ENCODE results near the gene UBE3D. TPM values are rescaled to one million over a fixed set of nuclear protein-coding genes. Genes with fewer than 3 reads are reported as not detected.

Gene UBE3D
- polyA plus RNA-seq, 1 donor (not counting 4 experiments of a cell fraction or from before 2014, with no cell fraction given): 6.3 TPM

GRCh38 chr6:82917346-82918064 lies 148.1 kb downstream of the UBE3D start:
- no peak overlapping the region for H3K9ac ChIP-seq (ENCODE audit: control insufficient read depth, extremely low read depth, insufficient read depth, low read length)
- no peak overlapping the region for H3K4me2 ChIP-seq (ENCODE audit: control insufficient read depth, extremely low read depth, insufficient read depth, low read depth, low read length)
- no peaks in the 10 kb centered on the region for H3K27me3 ChIP-seq (ENCODE audit: control insufficient read depth, extremely low read depth, insufficient read depth, low read length)
- no peak for DNase-seq (ENCODE audit: low read depth, low spot score)
- no peak overlapping the region for H3K27ac ChIP-seq (ENCODE audit: control insufficient read depth, insufficient read depth, low read length)
- H3K79me2 ChIP-seq (ENCODE audit: control insufficient read depth, insufficient read depth, low read length): no peaks in the 10 kb centered on the region
- TF ChIP-seq, protein P1, sequence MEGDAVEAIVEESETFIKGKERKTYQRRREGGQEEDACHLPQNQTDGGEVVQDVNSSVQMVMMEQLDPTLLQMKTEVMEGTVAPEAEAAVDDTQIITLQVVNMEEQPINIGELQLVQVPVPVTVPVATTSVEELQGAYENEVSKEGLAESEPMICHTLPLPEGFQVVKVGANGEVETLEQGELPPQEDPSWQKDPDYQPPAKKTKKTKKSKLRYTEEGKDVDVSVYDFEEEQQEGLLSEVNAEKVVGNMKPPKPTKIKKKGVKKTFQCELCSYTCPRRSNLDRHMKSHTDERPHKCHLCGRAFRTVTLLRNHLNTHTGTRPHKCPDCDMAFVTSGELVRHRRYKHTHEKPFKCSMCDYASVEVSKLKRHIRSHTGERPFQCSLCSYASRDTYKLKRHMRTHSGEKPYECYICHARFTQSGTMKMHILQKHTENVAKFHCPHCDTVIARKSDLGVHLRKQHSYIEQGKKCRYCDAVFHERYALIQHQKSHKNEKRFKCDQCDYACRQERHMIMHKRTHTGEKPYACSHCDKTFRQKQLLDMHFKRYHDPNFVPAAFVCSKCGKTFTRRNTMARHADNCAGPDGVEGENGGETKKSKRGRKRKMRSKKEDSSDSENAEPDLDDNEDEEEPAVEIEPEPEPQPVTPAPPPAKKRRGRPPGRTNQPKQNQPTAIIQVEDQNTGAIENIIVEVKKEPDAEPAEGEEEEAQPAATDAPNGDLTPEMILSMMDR (optimal IDR thresholded peaks at IDR 0.05 in 1 of 3, IDR thresholded peaks at IDR 0.05 in 1 of 3, conservative IDR thresholded peaks at IDR 0.05 in 1 of 3; ENCODE audit: extremely low read depth in 1 of 3, insufficient read depth in 2 of 3, low read length in 3 of 3): no peak
- no peak for TF ChIP-seq EZH2 (IDR thresholded peaks at IDR 0.05; ENCODE audit: low read length)
- no peak overlapping the region for H2AFZ ChIP-seq (ENCODE audit: control insufficient read depth, low read length)
- no peaks in the 10 kb centered on the region for H4K20me1 ChIP-seq (ENCODE audit: control insufficient read depth, extremely low read depth, insufficient read depth, low read length)
- no peaks in the 10 kb centered on the region for H3K4me1 ChIP-seq (ENCODE audit: control insufficient read depth, extremely low read depth, insufficient read depth, low read length)
- H3K9me1 ChIP-seq (ENCODE audit: control insufficient read depth, extremely low read depth, insufficient read depth, low read length): no peaks in the 10 kb centered on the region
- FAIRE-seq: no peak
- dilution Hi-C loops (cut with MboI; ENCODE audit: extremely low pct_ligation_motif_present, low sequenced_read_pairs): no loop called here
- no peaks in the 10 kb centered on the region for H3K36me3 ChIP-seq (ENCODE audit: control insufficient read depth in 2 of 2, extremely low read depth in 1 of 2, insufficient read depth in 2 of 2, low read length in 2 of 2)
- no peak overlapping the region for H3K4me3 ChIP-seq (ENCODE audit: control insufficient read depth in 2 of 3, extremely low read depth in 1 of 3, insufficient read depth in 2 of 3, low read depth in 1 of 3, low read length in 3 of 3)
- no peaks in the 10 kb centered on the region for H3K9me3 ChIP-seq (ENCODE audit: control insufficient read depth, low read depth, low read length)

GRCh38 chr6:82915666-82916065 lies 150.0 kb downstream of the UBE3D start:
- H3K4me1 ChIP-seq (ENCODE audit: control insufficient read depth, extremely low read depth, insufficient read depth, low read length): no peaks in the 10 kb centered on the region
- no peaks in the 10 kb centered on the region for H3K27me3 ChIP-seq (ENCODE audit: control insufficient read depth, extremely low read depth, insufficient read depth, low read length)
- H2AFZ ChIP-seq (ENCODE audit: control insufficient read depth, low read length): no peak overlapping the region
- H4K20me1 ChIP-seq (ENCODE audit: control insufficient read depth, extremely low read depth, insufficient read depth, low read length): no peaks in the 10 kb centered on the region
- no peaks in the 10 kb centered on the region for H3K9me1 ChIP-seq (ENCODE audit: control insufficient read depth, extremely low read depth, insufficient read depth, low read length)
- TF ChIP-seq, protein P1 (optimal IDR thresholded peaks at IDR 0.05 in 1 of 3, IDR thresholded peaks at IDR 0.05 in 1 of 3, conservative IDR thresholded peaks at IDR 0.05 in 1 of 3; ENCODE audit: extremely low read depth in 1 of 3, insufficient read depth in 2 of 3, low read length in 3 of 3): no peak
- no peak for TF ChIP-seq EZH2 (IDR thresholded peaks at IDR 0.05; ENCODE audit: low read length)
- no peak overlapping the region for H3K4me3 ChIP-seq (ENCODE audit: control insufficient read depth in 2 of 3, extremely low read depth in 1 of 3, insufficient read depth in 2 of 3, low read depth in 1 of 3, low read length in 3 of 3)
- DNase-seq (ENCODE audit: low read depth, low spot score): no peak
- no peak overlapping the region for H3K4me2 ChIP-seq (ENCODE audit: control insufficient read depth, extremely low read depth, insufficient read depth, low read depth, low read length)
- no peaks in the 10 kb centered on the region for H3K79me2 ChIP-seq (ENCODE audit: control insufficient read depth, insufficient read depth, low read length)
- H3K9ac ChIP-seq (ENCODE audit: control insufficient read depth, extremely low read depth, insufficient read depth, low read length): no peak overlapping the region
- dilution Hi-C loops (cut with MboI; ENCODE audit: extremely low pct_ligation_motif_present, low sequenced_read_pairs): no loop called here
- H3K27ac ChIP-seq (ENCODE audit: control insufficient read depth, insufficient read depth, low read length): no peak overlapping the region
- no peaks in the 10 kb centered on the region for H3K36me3 ChIP-seq (ENCODE audit: control insufficient read depth in 2 of 2, extremely low read depth in 1 of 2, insufficient read depth in 2 of 2, low read length in 2 of 2)
- no peaks in the 10 kb centered on the region for H3K9me3 ChIP-seq (ENCODE audit: control insufficient read depth, low read depth, low read length)
- no peak for FAIRE-seq

All from keratinocyte (primary cell).